Tibial artery (tissue), 4 donors: ENCODE data around the gene NFATC1.

ENCODE experiments used
- DNase-seq, 2 donors: peaks; one replicate each; pipeline ENCODE4 v3.0.0-alpha.2; 2019
- H3K27ac ChIP-seq, 2 donors: fragments of 200-600 bp; sonication (generic) in 1 of 2; 1 replicate in 1 of 2; 2 replicates in 1 of 2; pipeline ENCODE4 v1.5.1; 2018 to 2019; ENCODE audit warnings: mild to moderate bottlenecking in 1 of 2
- H3K27me3 ChIP-seq, 2 donors: fragments of 200-600 bp; sonication (generic) in 1 of 2; one replicate each; pipeline versions ENCODE4 v1.5.1 to v1.6.0; 2016 to 2019
- H3K36me3 ChIP-seq, 3 donors: fragments of 200-600 bp; sonication (generic) in 2 of 3; one replicate each; pipeline ENCODE4 v1.5.1; 2016 to 2019; ENCODE audit warnings: mild to moderate bottlenecking in 2 of 3
- H3K4me1 ChIP-seq, 4 donors: fragments of 200-600 bp; sonication (generic) in 2 of 4; 1 replicate in 3 of 4; 2 replicates in 1 of 4; pipeline ENCODE4 v1.5.1; 2016 to 2019
- H3K4me3 ChIP-seq, 2 donors: fragments of 200-600 bp; sonication (generic) in 1 of 2; 1 replicate in 1 of 2; 2 replicates in 1 of 2; pipeline ENCODE4 v1.5.1; 2018 to 2019; ENCODE audit warnings: mild to moderate bottlenecking in 2 of 2
- H3K9me3 ChIP-seq, 3 donors: fragments of 200-600 bp; sonication (generic) in 1 of 3; one replicate each; pipeline ENCODE4 v1.5.1; 2016 to 2019
- CTCF ChIP-seq, 2 experiments: fragments of 200-600 bp in 1 of 2; fragments of 450-650 bp in 1 of 2; IDR thresholded peaks; one replicate each; pipeline ENCODE4 v1.5.1; 2017 to 2019; ENCODE audit warnings: antibody characterized with exemption in 2 of 2, mild to moderate bottlenecking in 1 of 2, moderate library complexity in 1 of 2
- intact Hi-C: fragments of 100-400 bp; cut with DNase I; formaldehyde crosslinking; loops from one replicate; pipeline ENCODE4 v1.15.0; 2023; ENCODE audit warnings: low total_unique reads

NFATC1 gene

GRCh38 chr18:79537758-79538157 is 142.0 kb downstream of the NFATC1 start:
- H3K27me3 ChIP-seq, result no peaks in the 10 kb centered on the region
- no peaks in the 10 kb centered on the region for H3K36me3 ChIP-seq
- no peaks in the 10 kb centered on the region for H3K9me3 ChIP-seq
- intact Hi-C loops, result no loop called here
- no peak overlapping the region for H3K4me3 ChIP-seq
- H3K27ac ChIP-seq, result no peak overlapping the region
- H3K4me1 ChIP-seq, result no peaks in the 10 kb centered on the region
- TF ChIP-seq CTCF (IDR thresholded peaks at IDR 0.05), result no peak
- peak in 1 of 2 donors; percentile 16 for DNase-seq

- no peak overlapping the region for H3K4me3 ChIP-seq
- H3K9me3 ChIP-seq, result no peaks in the 10 kb centered on the region
- H3K4me1 ChIP-seq, result no peaks in the 10 kb centered on the region
- H3K27me3 ChIP-seq, result no peaks in the 10 kb centered on the region
- intact Hi-C loops, result no loop called here
- no peak overlapping the region for H3K27ac ChIP-seq
- TF ChIP-seq CTCF (IDR thresholded peaks at IDR 0.05), result no peak
- H3K36me3 ChIP-seq, result no peaks in the 10 kb centered on the region
- no peak for DNase-seq
Measured at GRCh38 chr18:79538635-79539034, 142.9 kb downstream of the NFATC1 start.

GRCh38 chr18:79540161-79540903 is 144.6 kb downstream of the NFATC1 start:
- no peaks in the 10 kb centered on the region for H3K4me1 ChIP-seq
- H3K27me3 ChIP-seq, result no peaks in the 10 kb centered on the region
- intact Hi-C loops, result no loop called here
- no peaks in the 10 kb centered on the region for H3K36me3 ChIP-seq
- DNase-seq, result peak in 1 of 2 donors; percentile 24
- TF ChIP-seq CTCF (IDR thresholded peaks at IDR 0.05), result no peak
- H3K9me3 ChIP-seq, result no peaks in the 10 kb centered on the region
- no peak overlapping the region for H3K27ac ChIP-seq
- H3K4me3 ChIP-seq, result no peak overlapping the region

GRCh38 chr18:79540904-79541282 is 145.2 kb downstream of the NFATC1 start:
- no peaks in the 10 kb centered on the region for H3K27me3 ChIP-seq
- peak in 1 of 2 donors; percentile 17 for DNase-seq
- no peak for TF ChIP-seq CTCF (IDR thresholded peaks at IDR 0.05)
- no peaks in the 10 kb centered on the region for H3K9me3 ChIP-seq
- intact Hi-C loops, result no loop called here
- no peak overlapping the region for H3K27ac ChIP-seq
- no peak overlapping the region for H3K4me3 ChIP-seq
- H3K4me1 ChIP-seq, result no peaks in the 10 kb centered on the region
- no peaks in the 10 kb centered on the region for H3K36me3 ChIP-seq

- intact Hi-C loops, result no loop called here
- TF ChIP-seq CTCF (IDR thresholded peaks at IDR 0.05), result no peak
- peaks cover 0 to 7% of the 10 kb centered on the region in 2 donors for H3K27me3 ChIP-seq
- no peaks in the 10 kb centered on the region for H3K9me3 ChIP-seq
- H3K36me3 ChIP-seq, result no peaks in the 10 kb centered on the region
- DNase-seq, result no peak
- H3K4me1 ChIP-seq, result no peaks in the 10 kb centered on the region
- no peak overlapping the region for H3K4me3 ChIP-seq
- H3K27ac ChIP-seq, result no peak overlapping the region
Measured at GRCh38 chr18:79542213-79542612, 146.5 kb downstream of the NFATC1 start.
